Smooth muscle cell of the umbilical artery (primary cell): ENCODE data around the gene ZNF493. TPM values are rescaled to one million over a fixed set of nuclear protein-coding genes. Genes with fewer than 3 reads are reported as not detected.

ENCODE experiments used
- total RNA-seq: library from RNA; depleted of rRNA; stranded (reverse); fragments of >200 nt; gene quantifications from 2 replicates; pipeline ENCODE4 v1.2.3, GENCODE V29; 2014

ZNF493 gene
- total RNA-seq: 14.9 and 18.1 TPM in 2 replicates

GRCh38 chr19:21396893-21397572 is at the start of gene ZNF493:
Gene ZNF493, plus strand, starts transcription at chr19:21397133. Its CDS starts 105 bp downstream, at chr19:21397238.

DNA sequence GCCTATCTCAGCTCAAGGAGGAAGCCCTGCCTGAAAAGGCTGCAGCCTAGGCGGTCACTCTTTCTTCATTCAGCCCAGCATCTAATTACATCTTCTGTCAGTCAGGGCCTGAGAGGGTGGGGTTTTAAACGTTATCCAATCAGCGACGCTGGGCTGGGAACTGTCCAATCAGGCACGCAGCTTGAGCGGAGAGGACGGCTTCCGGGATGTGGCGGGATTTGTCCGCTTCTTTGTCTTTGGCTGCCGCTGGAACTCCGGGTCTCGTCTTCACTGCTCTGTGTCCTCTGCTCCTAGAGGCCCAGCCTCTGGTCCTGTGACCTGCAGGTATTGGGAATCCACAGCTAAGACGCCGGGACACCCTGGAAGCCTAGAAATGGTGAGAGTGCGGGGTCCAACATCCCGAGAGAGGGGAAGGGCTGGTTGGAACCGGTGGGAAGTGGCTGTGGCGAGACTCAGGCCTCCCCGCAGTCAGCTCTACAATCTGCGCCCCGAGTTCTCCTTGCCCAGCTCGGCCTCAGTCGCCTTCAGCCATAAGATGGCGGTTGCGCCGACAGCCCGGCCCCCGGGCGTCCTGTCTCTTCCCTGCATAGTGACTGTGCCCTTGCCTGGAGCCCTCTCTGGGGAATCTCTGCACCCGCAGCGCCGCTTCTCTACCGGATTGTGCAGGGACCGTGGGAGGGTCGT is 38.0 kb upstream of the ZNF493 start, which contains the start of gene ZNF738:
Gene ZNF738, plus strand, starts transcription at position 233 of the 684 bp plus-strand sequence. Its CDS starts 141 bp downstream, at position 374.

Other genes with a start within 250 kb of the ZNF493 start
- 5.0 and 7.3 TPM in 2 replicates for gene ZNF708, start 67.7 kb upstream of the ZNF493 start, total RNA-seq
- 6.8 and 9.0 TPM in 2 replicates for gene ZNF738, start 38.1 kb upstream of the ZNF493 start, total RNA-seq
- gene ZNF429, start 108.5 kb downstream of the ZNF493 start, total RNA-seq: 6.2 and 7.4 TPM in 2 replicates